Endothelial cell of umbilical vein (primary cell): ENCODE measurements around the gene MUC4. TPM values are rescaled to one million over a fixed set of nuclear protein-coding genes. Genes with fewer than 3 reads are reported as not detected.
A peak's percentile ranks its signal among the peaks of the same experiment; 100 is the strongest.
"Not testable (repeated sequence)": the region's sequence is repeated elsewhere in the genome, so short reads cannot be mapped to it uniquely, and the experiment has no call there.

Experiments used
- BruUV-seq: library from RNA; stranded (reverse); fragments of 400-500 nt; replicated peaks from 2 replicates; lab custom pipeline; 2021; lab: Mats Ljungman, UMichigan
- CTCF ChIA-PET: fragments of 300-600, 350-600 bp; sonication (Branson Sonifier 250); formaldehyde crosslinking; loops from one replicate; lab custom pipeline; 2021; ENCODE audit warnings: antibody characterized with exemption, inconsistent platforms; lab: Charles Lee
- POLR2A ChIA-PET: fragments of 300-600, 350-600 bp; sonication (Branson Sonifier 250); formaldehyde crosslinking; loops from one replicate; lab custom pipeline; 2021; ENCODE audit warnings: antibody characterized with exemption, inconsistent platforms; lab: Charles Lee
- DNase-seq: peaks from one replicate; pipeline ENCODE4 v3.0.0-alpha.2; 2011; ENCODE audit warnings: low read depth, low spot score
- FAIRE-seq: peaks from 2 replicates; lab custom pipeline; 2011; peaks lifted over from hg19 to GRCh38; lab: Jason Lieb, UNC
- H2AFZ ChIP-seq: 2 replicates; pipeline ENCODE4 v1.6.0; 2012; ENCODE audit warnings: low read depth, low read length, control low read depth, inconsistent platforms
- H3K27ac ChIP-seq: 2 replicates; pipeline ENCODE4 v1.5.1; 2011; ENCODE audit warnings: low read depth, mild to moderate bottlenecking, control low read depth, low read length, moderate library complexity; ENCODE audit not compliant: insufficient read depth
- H3K27me3 ChIP-seq, 2 experiments: 2 replicates each; pipeline versions ENCODE4 v1.6.0 to v1.6.1; 2011; ENCODE audit warnings: low read length in 2 of 2, mixed read lengths in 1 of 2; ENCODE audit not compliant: control insufficient read depth in 2 of 2, insufficient read depth in 2 of 2
- H3K36me3 ChIP-seq, 2 experiments: 2 replicates in 1 of 2; 3 replicates in 1 of 2; pipeline ENCODE4 v1.5.1; 2011; ENCODE audit warnings: low read length in 2 of 2, mild to moderate bottlenecking in 1 of 2, moderate library complexity in 1 of 2; ENCODE audit not compliant: control insufficient read depth in 2 of 2, insufficient read depth in 2 of 2; ENCODE audit errors: extremely low read depth in 1 of 2
- H3K4me1 ChIP-seq: 3 replicates; pipeline ENCODE4 v1.5.1; 2011; ENCODE audit warnings: mild to moderate bottlenecking, low read length; ENCODE audit not compliant: control insufficient read depth, insufficient read depth; ENCODE audit errors: extremely low read depth
- H3K4me2 ChIP-seq: 2 replicates; pipeline ENCODE4 v1.6.1; 2011; ENCODE audit warnings: low read length, control low read depth, mixed read lengths; ENCODE audit not compliant: insufficient read depth
- H3K4me3 ChIP-seq, 3 experiments: fragments of 200-600 bp in 1 of 3; sonication (generic), shearing (Covaris generic) in 1 of 3; replicated peaks in 1 of 3; 2 replicates each; pipeline ENCODE4 v1.5.1; 2011 to 2016; ENCODE audit warnings: control low read depth in 3 of 3, low read length in 3 of 3, mild to moderate bottlenecking in 2 of 3, inconsistent platforms in 1 of 3, low read depth in 1 of 3, moderate library complexity in 1 of 3; ENCODE audit not compliant: insufficient read depth in 1 of 3
- H3K79me2 ChIP-seq: 2 replicates; pipeline ENCODE4 v1.6.0; 2012; ENCODE audit warnings: low read length, inconsistent platforms; ENCODE audit not compliant: control insufficient read depth, insufficient read depth
- H3K9ac ChIP-seq: replicated peaks from 2 replicates; pipeline ENCODE3; 2011; ENCODE audit warnings: low read length, control low read depth; ENCODE audit not compliant: insufficient read depth; ENCODE audit errors: extremely low read depth
- H3K9me1 ChIP-seq: replicated peaks from 3 replicates; pipeline ENCODE4 v1.6.0; 2011; ENCODE audit warnings: mild to moderate bottlenecking, low read length; ENCODE audit not compliant: control insufficient read depth, insufficient read depth; ENCODE audit errors: extremely low read depth
- H3K9me3 ChIP-seq: replicated peaks from 2 replicates; pipeline ENCODE4 v1.5.1; 2012; ENCODE audit warnings: low read length, inconsistent platforms; ENCODE audit not compliant: control insufficient read depth, insufficient read depth
- H4K20me1 ChIP-seq: replicated peaks from 2 replicates; pipeline ENCODE3; 2011; ENCODE audit warnings: mild to moderate bottlenecking, low read length; ENCODE audit not compliant: control insufficient read depth, insufficient read depth; ENCODE audit errors: extremely low read depth
- CTCF ChIP-seq, 2 donors: IDR thresholded peaks; 1 replicate in 1 of 2; 2 replicates in 1 of 2; pipeline ENCODE4 v1.5.1; 2011; ENCODE audit warnings: low read length in 2 of 2, mild to moderate bottlenecking in 2 of 2, moderate library complexity in 2 of 2, control low read depth in 1 of 2, inconsistent platforms in 1 of 2, low read depth in 1 of 2; ENCODE audit not compliant: insufficient read depth in 1 of 2; ENCODE audit errors: extremely low read depth in 1 of 2
- EZH2 ChIP-seq: IDR thresholded peaks from 2 replicates; pipeline ENCODE4 v1.6.1; 2012; ENCODE audit warnings: borderline replicate concordance, low read depth, mild to moderate bottlenecking, moderate library complexity, low read length, inconsistent platforms; ENCODE audit not compliant: severe bottlenecking
- FOS ChIP-seq: IDR thresholded peaks from 2 replicates; pipeline ENCODE4 v1.6.1; 2011; ENCODE audit warnings: mild to moderate bottlenecking, low read length, moderate library complexity, borderline replicate concordance; ENCODE audit not compliant: insufficient read depth
- GATA2 ChIP-seq: IDR thresholded peaks from 2 replicates; pipeline ENCODE4 v1.7.0; 2011; ENCODE audit warnings: low read depth, mild to moderate bottlenecking, moderate library complexity, mixed read lengths, low read length; ENCODE audit not compliant: insufficient read length, insufficient read depth
- JUN ChIP-seq: IDR thresholded peaks from 2 replicates; pipeline ENCODE4 v1.6.1; 2011; ENCODE audit warnings: borderline replicate concordance, low read depth; ENCODE audit not compliant: insufficient read length, insufficient read depth
- MYC ChIP-seq: IDR thresholded peaks from one replicate; pipeline ENCODE4 v1.6.1; 2011; ENCODE audit warnings: mild to moderate bottlenecking, low read depth, low read length
- POLR2A ChIP-seq: IDR thresholded peaks from 2 replicates; pipeline ENCODE4 v1.6.1; 2012; ENCODE audit warnings: low read depth, mild to moderate bottlenecking, control low read depth, low read length
- POLR2AphosphoS5 ChIP-seq: IDR thresholded peaks from 2 replicates; pipeline ENCODE4 v1.6.1; 2012; ENCODE audit warnings: low read depth, mild to moderate bottlenecking, control low read depth, low read length, moderate library complexity; ENCODE audit not compliant: insufficient read depth
- dilution Hi-C: fragments of 300-500 bp; cut with MboI; formaldehyde crosslinking; loops from one replicate; pipeline ENCODE4 v1.15.0; 2019; ENCODE audit warnings: low sequenced_read_pairs; ENCODE audit not compliant: extremely low pct_ligation_motif_present
- intact Hi-C: fragments of 100-400 bp; cut with micrococcal nuclease; formaldehyde crosslinking; loops from one replicate; pipeline ENCODE4 v1.10.0; 2022
- polyA plus RNA-seq, 4 experiments: library from polyadenylated mRNA; depleted of rRNA in 3 of 4; stranded (reverse) in 3 of 4; unstranded in 1 of 4; fragments of >200 nt; gene quantifications; 2 replicates each; pipeline versions ENCODE4 v1.2.1 to v1.2.3, GENCODE V29; 2011 to 2012; ENCODE audit warnings: missing spikeins in 1 of 4
- total RNA-seq: library from RNA; stranded (reverse); gene quantifications from 2 replicates; pipeline ENCODE4 v1.2.3, GENCODE V29; 2021
- TF ChIP-seq, protein P1 (sequence below): IDR thresholded peaks from 2 replicates; pipeline ENCODE4 v1.6.1; 2011; ENCODE audit not compliant: insufficient read depth, insufficient read length

MUC4 gene
- total and polyA plus RNA-seq, 2 donors (not counting 3 experiments of a cell fraction or from before 2014, with no cell fraction given): 0.04 TPM; not detected in 1

DNA sequence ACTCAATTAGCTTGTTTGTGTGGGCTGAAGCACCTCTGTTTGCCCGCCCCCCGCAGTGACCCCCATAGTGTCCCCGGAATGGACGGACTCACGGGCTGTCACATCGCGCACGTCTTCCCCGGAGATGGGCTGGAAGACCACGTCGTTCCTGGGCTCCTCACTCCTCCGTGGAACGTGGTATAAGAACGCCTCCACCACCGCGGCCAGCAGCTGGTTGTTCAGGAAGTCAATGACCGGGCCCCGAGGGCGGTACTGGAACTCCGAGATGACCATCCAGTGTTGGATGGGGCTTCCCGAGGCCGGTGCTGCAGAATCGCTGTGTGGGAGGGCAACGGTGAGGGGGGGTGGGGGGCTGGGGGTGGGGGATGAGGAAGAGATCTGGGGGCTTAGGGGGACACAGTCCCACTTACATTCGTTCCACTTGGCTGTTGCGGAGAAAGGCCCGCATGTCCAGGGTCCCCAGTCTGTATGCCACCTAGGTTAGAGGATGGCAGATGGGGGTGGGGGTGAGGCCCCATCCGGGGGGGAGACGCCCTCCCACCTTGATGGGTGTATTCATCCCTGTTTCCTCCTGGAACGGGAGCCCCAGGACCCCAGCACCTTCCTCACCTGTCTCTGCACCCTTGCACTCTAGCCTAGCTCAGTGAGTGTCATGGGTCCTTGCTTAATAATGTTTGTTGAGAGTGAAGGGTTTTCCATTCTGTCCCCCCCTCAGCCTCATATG lies 60.8 kb downstream of the MUC4 start:
- no peaks in the 10 kb centered on the region for H3K4me1 ChIP-seq
- dilution Hi-C loops (no loop called here), intact Hi-C loops (no loop called here)
- no peak overlapping the region for H3K9ac ChIP-seq
- DNase-seq (no peak), FAIRE-seq (no peak)
- no peaks in the 10 kb centered on the region for H3K27me3 ChIP-seq
- H3K4me2 ChIP-seq: no peak overlapping the region
- no peak overlapping the region for H2AFZ ChIP-seq
- no peaks in the 10 kb centered on the region for H3K9me3 ChIP-seq
- no TSS peak for BruUV-seq
- H3K4me3 ChIP-seq: no peak overlapping the region
- H3K27ac ChIP-seq: no peak overlapping the region
- H3K36me3 ChIP-seq: no peaks in the 10 kb centered on the region
- TF ChIP-seq POLR2A (no peak), EZH2 (no peak), FOS (no peak), JUN (no peak), MYC (no peak), CTCF (IDR thresholded peaks at IDR 0.05; ENCODE audit: extremely low read depth in 1 of 2, insufficient read depth in 1 of 2, low read depth in 1 of 2, low read length in 2 of 2) (no peak), POLR2AphosphoS5 (no peak), GATA2 (no peak)
- TF ChIP-seq, protein P1, sequence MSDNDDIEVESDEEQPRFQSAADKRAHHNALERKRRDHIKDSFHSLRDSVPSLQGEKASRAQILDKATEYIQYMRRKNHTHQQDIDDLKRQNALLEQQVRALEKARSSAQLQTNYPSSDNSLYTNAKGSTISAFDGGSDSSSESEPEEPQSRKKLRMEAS: no peak
- no peaks in the 10 kb centered on the region for H3K9me1 ChIP-seq
- H3K79me2 ChIP-seq: no peaks in the 10 kb centered on the region
- CTCF ChIA-PET: interaction anchor here (0.6 kb wide), 1 partner anchor 50 kb away, joined by 3 read pairs; no protein-coding TSS in a partner anchor
- no peaks in the 10 kb centered on the region for H4K20me1 ChIP-seq
- POLR2A ChIA-PET: no interaction called here

DNA sequence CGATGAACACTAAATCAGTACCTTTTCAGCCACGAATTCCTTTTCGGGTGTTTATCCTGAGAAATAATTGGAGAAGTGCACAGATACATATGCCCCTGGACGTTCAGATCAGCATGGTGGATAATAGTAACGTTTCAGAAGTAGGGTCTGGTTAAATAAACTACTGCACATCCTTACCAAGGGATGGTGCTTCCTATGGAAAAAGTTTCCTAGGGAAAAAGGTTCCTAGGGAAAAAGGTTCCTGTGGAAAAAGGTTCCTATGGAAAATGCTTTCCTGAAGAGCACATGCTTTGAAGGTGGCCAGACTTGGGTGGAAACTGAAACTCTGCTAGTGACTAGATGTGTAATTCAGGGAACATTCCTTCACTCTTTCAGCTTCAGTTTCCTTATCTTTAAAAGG lies 62.6 kb downstream of the MUC4 start:
- CTCF ChIA-PET: interaction anchor here (1.2 to 2.0 kb wide), 2 partner anchors 101 to 145 kb away, joined by 3 to 6 read pairs; no protein-coding TSS in a partner anchor
- H3K9me1 ChIP-seq, H3K79me2 ChIP-seq, H3K4me3 ChIP-seq, H3K4me1 ChIP-seq, DNase-seq, H3K4me2 ChIP-seq, H3K27me3 ChIP-seq, dilution Hi-C loops, H3K27ac ChIP-seq, H3K9me3 ChIP-seq, POLR2A ChIA-PET, H4K20me1 ChIP-seq, H3K9ac ChIP-seq, BruUV-seq, H3K36me3 ChIP-seq, intact Hi-C loops, H2AFZ ChIP-seq: not testable (repeated sequence)
- FAIRE-seq: peak; percentile 90
